ENCODE measurements around the gene SNX17. TPM values are rescaled to one million over a fixed set of nuclear protein-coding genes. Genes with fewer than 3 reads are reported as not detected.

The SNX17 gene
- total RNA-seq, 1 experiment from 2014 or later = 116 TPM

Other genes starting within 250 kb of the SNX17 start
- 0.46 TPM for gene ABHD1, start 246.8 kb upstream of the SNX17 start, total RNA-seq (2021; ENCODE audit: unreplicated experiment)
- 60.9 TPM for gene PREB, start 236.0 kb upstream of the SNX17 start, total RNA-seq (2021; ENCODE audit: unreplicated experiment)
- not detected for gene PRR30, start 231.2 kb upstream of the SNX17 start, total RNA-seq (2021; ENCODE audit: unreplicated experiment)
- 0.03 TPM for gene TCF23, start 221.6 kb upstream of the SNX17 start, total RNA-seq (2021; ENCODE audit: unreplicated experiment)
- 111 TPM for gene ATRAID, start 158.6 kb upstream of the SNX17 start, total RNA-seq (2021; ENCODE audit: unreplicated experiment)
- gene SLC5A6, start 158.3 kb upstream of the SNX17 start, total RNA-seq (2021; ENCODE audit: unreplicated experiment) = 74.5 TPM
- 76.7 TPM for gene CAD, start 153.2 kb upstream of the SNX17 start, total RNA-seq (2021; ENCODE audit: unreplicated experiment)
- 0.59 TPM for gene SLC30A3, start 107.6 kb upstream of the SNX17 start, total RNA-seq (2021; ENCODE audit: unreplicated experiment)
- not detected for gene DNAJC5G, start 95.2 kb upstream of the SNX17 start, total RNA-seq (2021; ENCODE audit: unreplicated experiment)
- gene TRIM54, start 88.2 kb upstream of the SNX17 start, total RNA-seq (2021; ENCODE audit: unreplicated experiment) = 0.21 TPM
- gene UCN, start 62.2 kb upstream of the SNX17 start, total RNA-seq (2021; ENCODE audit: unreplicated experiment) = 4.4 TPM
- 89.5 TPM for gene MPV17, start 47.5 kb upstream of the SNX17 start, total RNA-seq (2021; ENCODE audit: unreplicated experiment)
- gene GTF3C2, start 13.9 kb upstream of the SNX17 start, total RNA-seq (2021; ENCODE audit: unreplicated experiment) = 77.7 TPM
- 57.2 TPM for gene EIF2B4, start 278 bp upstream of the SNX17 start, total RNA-seq (2021; ENCODE audit: unreplicated experiment)
- gene ZNF513, start 10.1 kb downstream of the SNX17 start, total RNA-seq (2021; ENCODE audit: unreplicated experiment) = 25.3 TPM
- gene PPM1G, start 39.0 kb downstream of the SNX17 start, total RNA-seq (2021; ENCODE audit: unreplicated experiment) = 115 TPM
- gene NRBP1, start 58.0 kb downstream of the SNX17 start, total RNA-seq (2021; ENCODE audit: unreplicated experiment) = 103 TPM
- gene KRTCAP3, start 71.8 kb downstream of the SNX17 start, total RNA-seq (2021; ENCODE audit: unreplicated experiment) = 1.9 TPM
- 16.7 TPM for gene IFT172, start 119.1 kb downstream of the SNX17 start, total RNA-seq (2021; ENCODE audit: unreplicated experiment)
- gene FNDC4, start 124.6 kb downstream of the SNX17 start, total RNA-seq (2021; ENCODE audit: unreplicated experiment) = 1.3 TPM
- gene GCKR, start 126.2 kb downstream of the SNX17 start, total RNA-seq (2021; ENCODE audit: unreplicated experiment) = 0.33 TPM
- 12.8 TPM for gene ZNF512, start 212.4 kb downstream of the SNX17 start, total RNA-seq (2021; ENCODE audit: unreplicated experiment)